DOHH2 (cell line): Measurements from ENCODE around the gene ERG.

ENCODE experiments used
- H3F3A ChIP-seq: fragments of 200-600 bp; sonication (generic), shearing (Covaris generic); 2 replicates; pipeline ENCODE4 v1.6.0; 2016; ENCODE audit warnings: antibody characterized with exemption, mild to moderate bottlenecking; ENCODE audit not compliant: control insufficient read depth, insufficient read depth
- H3K27ac ChIP-seq: fragments of 200-600 bp; sonication (generic); 2 replicates; pipeline ENCODE4 v1.5.1; 2014; ENCODE audit warnings: low read depth, mild to moderate bottlenecking, low read length, moderate library complexity
- H3K27me3 ChIP-seq: fragments of 200-600 bp; sonication (generic); 2 replicates; pipeline ENCODE4 v1.6.1; 2014; ENCODE audit warnings: mild to moderate bottlenecking, low read length, mixed read lengths; ENCODE audit not compliant: control insufficient read depth
- H3K36me3 ChIP-seq: fragments of 200-600 bp; sonication (generic); 2 replicates; pipeline ENCODE4 v1.6.1; 2014; ENCODE audit warnings: mild to moderate bottlenecking, low read length, moderate library complexity, mixed read lengths; ENCODE audit not compliant: control insufficient read depth
- H3K4me1 ChIP-seq: fragments of 200-600 bp; sonication (generic); 2 replicates; pipeline ENCODE4 v1.6.1; 2014; ENCODE audit warnings: mild to moderate bottlenecking, low read length, mixed read lengths; ENCODE audit not compliant: control insufficient read depth
- H3K4me2 ChIP-seq: fragments of 200-600 bp; sonication (generic); 2 replicates; pipeline ENCODE4 v1.6.0; 2014; ENCODE audit warnings: mild to moderate bottlenecking, low read length, moderate library complexity
- H3K4me3 ChIP-seq: fragments of 200-600 bp; sonication (generic); 2 replicates; pipeline ENCODE4 v1.5.1; 2014; ENCODE audit warnings: mild to moderate bottlenecking, low read length, mixed read lengths
- H3K79me2 ChIP-seq: fragments of 200-600 bp; sonication (generic); 2 replicates; pipeline ENCODE4 v1.6.1; 2014; ENCODE audit warnings: mild to moderate bottlenecking, low read length, mixed read lengths; ENCODE audit not compliant: control insufficient read depth
- H3K9me2 ChIP-seq: fragments of 200-600 bp; sonication (generic); replicated peaks from 2 replicates; pipeline ENCODE4 v1.6.1; 2014; ENCODE audit warnings: mild to moderate bottlenecking, low read length, mixed read lengths; ENCODE audit not compliant: control insufficient read depth
- H3K9me3 ChIP-seq: fragments of 200-600 bp; sonication (generic); 2 replicates; pipeline ENCODE4 v1.6.1; 2014; ENCODE audit warnings: antibody characterized with exemption, low read length, mixed read lengths; ENCODE audit not compliant: control insufficient read depth, insufficient read depth
- H4K20me1 ChIP-seq: fragments of 200-600 bp; sonication (generic); 2 replicates; pipeline ENCODE4 v1.6.0; 2014; ENCODE audit warnings: low read depth, mild to moderate bottlenecking, antibody characterized with exemption, low read length, moderate library complexity; ENCODE audit not compliant: control insufficient read depth, insufficient read depth
- CTCF ChIP-seq: fragments of 200-600 bp; sonication (generic); IDR thresholded peaks from one replicate; pipeline ENCODE4 v1.5.1; 2014; ENCODE audit warnings: antibody characterized with exemption, mild to moderate bottlenecking, low read depth, low read length; ENCODE audit not compliant: poor library complexity, severe bottlenecking
- EZH2phosphoT487 ChIP-seq: fragments of 200-600 bp; sonication (generic); IDR thresholded peaks from 2 replicates; pipeline ENCODE4 v1.6.1; 2017; ENCODE audit warnings: borderline replicate concordance, mild to moderate bottlenecking, antibody characterized with exemption, low read length, moderate library complexity, mixed read lengths

Gene ERG

GRCh38 chr21:38395581-38395980 is 102.7 kb downstream of the ERG start:
- Histone ChIP-seq H3K4me1 (no peaks in the 10 kb centered on the region), H4K20me1 (no peaks in the 10 kb centered on the region), H3K27me3 (no peaks in the 10 kb centered on the region), H3F3A (no peaks in the 10 kb centered on the region), H3K79me2 (no peaks in the 10 kb centered on the region), H3K4me3 (no peak overlapping the region), H3K9me3 (no peaks in the 10 kb centered on the region), H3K27ac (no peak overlapping the region), H3K4me2 (no peak overlapping the region), H3K36me3 (no peaks in the 10 kb centered on the region), H3K9me2 (no peaks in the 10 kb centered on the region)
- TF ChIP-seq CTCF, result no peak
- no peak for TF ChIP-seq EZH2phosphoT487

GRCh38 chr21:38392661-38393060 is 105.6 kb downstream of the ERG start:
- no peak overlapping the region for H3K27ac ChIP-seq
- H3K27me3 ChIP-seq, result peaks cover 4% of the 10 kb centered on the region; the same call in 1 of the 2 replicates
- TF ChIP-seq EZH2phosphoT487 (no peak), CTCF (no peak)
- no peak overlapping the region for H3K4me3 ChIP-seq
- no peaks in the 10 kb centered on the region for H3K79me2 ChIP-seq
- no peaks in the 10 kb centered on the region for H3K9me2 ChIP-seq
- no peaks in the 10 kb centered on the region for H4K20me1 ChIP-seq
- H3K4me2 ChIP-seq, result no peak overlapping the region
- H3F3A ChIP-seq, result no peaks in the 10 kb centered on the region
- no peaks in the 10 kb centered on the region for H3K4me1 ChIP-seq
- no peaks in the 10 kb centered on the region for H3K36me3 ChIP-seq
- no peaks in the 10 kb centered on the region for H3K9me3 ChIP-seq

DNA sequence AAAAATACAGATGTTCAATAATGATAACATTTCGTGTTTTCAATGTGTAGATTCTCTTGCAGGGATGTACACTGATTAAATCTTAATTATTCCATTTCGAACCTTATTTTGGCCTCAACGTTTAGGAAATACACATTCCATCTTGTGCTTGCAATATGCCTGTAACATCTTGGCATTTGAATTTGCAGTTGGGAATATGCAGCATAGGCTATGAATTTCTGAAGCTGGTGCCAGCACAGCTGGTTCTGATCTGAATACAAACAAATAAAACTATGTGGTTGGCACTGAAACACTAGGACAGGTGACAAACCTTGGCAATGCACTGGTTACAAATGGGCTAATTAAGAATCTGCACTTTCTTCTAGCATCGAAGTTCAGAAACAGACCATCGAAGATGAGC is 108.4 kb downstream of the ERG start:
- Histone ChIP-seq H3K36me3 (no peaks in the 10 kb centered on the region), H3K9me3 (no peaks in the 10 kb centered on the region), H3K4me1 (no peaks in the 10 kb centered on the region), H3K27me3 (peaks cover 19% of the 10 kb centered on the region), H3K79me2 (no peaks in the 10 kb centered on the region), H4K20me1 (no peaks in the 10 kb centered on the region), H3K27ac (no peak overlapping the region), H3K4me3 (no peak overlapping the region), H3K9me2 (no peaks in the 10 kb centered on the region), H3F3A (no peaks in the 10 kb centered on the region), H3K4me2 (no peak overlapping the region)
- TF ChIP-seq CTCF (no peak), EZH2phosphoT487 (no peak)

DNA sequence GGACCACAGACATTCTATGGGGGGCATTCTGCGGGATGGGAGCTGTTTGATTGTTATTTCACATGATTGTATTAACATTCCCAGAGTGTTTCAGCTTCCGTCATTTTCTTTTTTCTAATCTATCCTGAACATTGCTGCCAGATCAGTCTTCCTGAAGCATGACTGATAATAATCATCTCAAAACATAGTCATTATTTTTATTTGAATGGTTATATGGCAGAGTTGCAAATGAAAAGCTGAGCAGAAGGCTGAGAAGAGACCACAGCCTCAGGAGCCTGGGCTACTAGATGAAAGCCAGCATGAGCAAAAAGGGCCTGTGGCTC is 109.0 kb downstream of the ERG start:
- no peaks in the 10 kb centered on the region for H4K20me1 ChIP-seq
- H3F3A ChIP-seq, result no peaks in the 10 kb centered on the region
- TF ChIP-seq EZH2phosphoT487 (no peak), CTCF (no peak)
- H3K9me2 ChIP-seq, result no peaks in the 10 kb centered on the region
- peaks cover 21% of the 10 kb centered on the region for H3K27me3 ChIP-seq
- no peaks in the 10 kb centered on the region for H3K79me2 ChIP-seq
- H3K4me1 ChIP-seq, result no peaks in the 10 kb centered on the region
- H3K27ac ChIP-seq, result no peak overlapping the region
- no peaks in the 10 kb centered on the region for H3K36me3 ChIP-seq
- no peak overlapping the region for H3K4me3 ChIP-seq
- H3K4me2 ChIP-seq, result no peak overlapping the region
- no peaks in the 10 kb centered on the region for H3K9me3 ChIP-seq
